Loucy (cell line): Measurements from ENCODE around the gene SPSB3.

Experiments used
- EZH2phosphoT487 ChIP-seq: fragments of 200-600 bp; IDR thresholded peaks from 2 replicates; pipeline ENCODE4 v1.6.1; 2018; ENCODE audit warnings: antibody characterized with exemption, mild to moderate bottlenecking, moderate library complexity, borderline replicate concordance
- TF ChIP-seq, protein P1 (sequence below): fragments of 200-600 bp; sonication (generic); conservative IDR thresholded peaks from 2 replicates; pipeline ENCODE4 v1.5.1; 2014; ENCODE audit warnings: mild to moderate bottlenecking, antibody characterized with exemption, low read length

DNA sequence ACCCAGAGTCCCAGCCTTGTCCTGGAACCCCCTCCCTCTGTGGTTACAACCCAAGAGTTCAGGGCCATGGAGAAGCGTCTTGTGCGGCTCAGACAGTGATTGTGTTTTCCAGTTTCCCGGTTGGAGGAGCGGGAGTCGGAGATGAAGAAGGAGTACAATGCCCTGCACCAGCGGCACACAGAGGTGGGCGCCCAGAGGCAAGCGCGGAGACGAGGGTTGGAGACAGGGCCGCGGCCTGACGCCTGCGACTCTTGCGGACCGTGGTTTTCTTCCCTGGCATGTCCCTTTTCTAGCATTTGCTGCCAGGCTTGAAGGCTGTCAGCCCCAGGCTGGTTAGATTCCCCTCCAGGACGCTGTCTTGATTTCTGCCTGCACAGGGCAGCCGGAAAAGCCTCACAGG, 53.3 kb downstream of the SPSB3 start:
- TF ChIP-seq, protein P1, sequence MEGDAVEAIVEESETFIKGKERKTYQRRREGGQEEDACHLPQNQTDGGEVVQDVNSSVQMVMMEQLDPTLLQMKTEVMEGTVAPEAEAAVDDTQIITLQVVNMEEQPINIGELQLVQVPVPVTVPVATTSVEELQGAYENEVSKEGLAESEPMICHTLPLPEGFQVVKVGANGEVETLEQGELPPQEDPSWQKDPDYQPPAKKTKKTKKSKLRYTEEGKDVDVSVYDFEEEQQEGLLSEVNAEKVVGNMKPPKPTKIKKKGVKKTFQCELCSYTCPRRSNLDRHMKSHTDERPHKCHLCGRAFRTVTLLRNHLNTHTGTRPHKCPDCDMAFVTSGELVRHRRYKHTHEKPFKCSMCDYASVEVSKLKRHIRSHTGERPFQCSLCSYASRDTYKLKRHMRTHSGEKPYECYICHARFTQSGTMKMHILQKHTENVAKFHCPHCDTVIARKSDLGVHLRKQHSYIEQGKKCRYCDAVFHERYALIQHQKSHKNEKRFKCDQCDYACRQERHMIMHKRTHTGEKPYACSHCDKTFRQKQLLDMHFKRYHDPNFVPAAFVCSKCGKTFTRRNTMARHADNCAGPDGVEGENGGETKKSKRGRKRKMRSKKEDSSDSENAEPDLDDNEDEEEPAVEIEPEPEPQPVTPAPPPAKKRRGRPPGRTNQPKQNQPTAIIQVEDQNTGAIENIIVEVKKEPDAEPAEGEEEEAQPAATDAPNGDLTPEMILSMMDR: no peak
- no peak for TF ChIP-seq EZH2phosphoT487
